Stimulated activated naive CD8-positive, alpha-beta T cell treated with anti-CD3 and anti-CD28 coated beads, Interleukin-15, Interleukin-2, amounts not matched to agents 100 U/mL and 50 U/mL, for 24 hours (primary cell): Measurements from ENCODE around the gene SENP8.
A peak's percentile ranks its signal among the peaks of the same experiment; 100 is the strongest.
"Not testable (repeated sequence)": the region's sequence is repeated elsewhere in the genome, so short reads cannot be mapped to it uniquely, and the experiment has no call there.

Experiments used
- ATAC-seq: fragments of 150-1000 bp; cut with Tn5 transposase; one replicate; pipeline ENCODE4 v1.10.0; 2021
- DNase-seq: peaks from one replicate; pipeline ENCODE4 v3.0.0; 2021

Gene SENP8

DNA sequence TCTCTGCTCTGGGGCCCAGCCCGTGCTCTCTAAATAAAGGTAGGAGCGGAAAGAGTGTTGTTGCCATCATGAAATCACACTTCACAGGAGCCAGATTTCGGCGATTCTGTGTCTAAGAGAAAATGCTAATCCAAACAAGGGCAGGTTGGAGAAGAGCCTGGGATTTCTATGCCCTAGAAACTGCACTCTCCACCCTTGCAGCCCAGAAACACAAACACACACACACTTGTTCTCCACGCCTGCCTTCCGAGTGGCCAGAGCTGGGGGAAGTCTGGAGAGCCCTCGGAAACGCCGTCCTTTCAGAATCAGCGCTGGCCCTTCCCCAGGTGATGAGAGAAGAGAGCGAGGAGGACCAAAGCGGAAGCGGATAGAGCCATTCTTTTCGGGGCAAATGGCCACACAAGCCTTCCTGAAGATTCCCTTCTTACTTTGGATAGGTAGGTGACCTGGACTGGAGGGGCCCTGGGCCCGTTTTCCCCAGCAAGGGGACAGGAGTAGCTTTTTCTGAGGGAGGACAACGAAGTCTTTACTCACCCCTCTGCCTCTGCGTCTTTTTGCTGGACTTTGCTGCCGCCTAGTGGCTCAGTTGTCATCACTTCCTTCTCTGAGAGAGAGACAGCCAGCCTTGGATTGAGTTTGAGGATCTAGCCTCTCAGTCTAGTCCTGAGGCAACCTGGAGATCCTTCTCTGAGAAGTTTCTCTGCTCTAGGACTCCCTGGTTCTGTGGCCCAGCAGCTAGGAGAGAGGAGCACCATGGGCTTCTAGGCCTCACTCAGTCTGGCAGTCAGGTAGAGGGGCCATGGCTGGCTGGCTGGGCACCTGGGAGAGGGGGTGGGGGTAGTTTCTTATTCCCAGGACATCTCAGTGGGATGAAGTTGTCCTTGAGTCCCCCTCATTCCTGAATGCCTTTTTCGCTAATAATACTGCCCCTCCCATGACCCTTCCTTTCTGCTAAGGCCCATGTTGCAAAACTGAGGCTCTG lies 37.7 kb downstream of the SENP8 start:
- DNase-seq (peak; percentile 85), ATAC-seq (peak; percentile 83)

DNA sequence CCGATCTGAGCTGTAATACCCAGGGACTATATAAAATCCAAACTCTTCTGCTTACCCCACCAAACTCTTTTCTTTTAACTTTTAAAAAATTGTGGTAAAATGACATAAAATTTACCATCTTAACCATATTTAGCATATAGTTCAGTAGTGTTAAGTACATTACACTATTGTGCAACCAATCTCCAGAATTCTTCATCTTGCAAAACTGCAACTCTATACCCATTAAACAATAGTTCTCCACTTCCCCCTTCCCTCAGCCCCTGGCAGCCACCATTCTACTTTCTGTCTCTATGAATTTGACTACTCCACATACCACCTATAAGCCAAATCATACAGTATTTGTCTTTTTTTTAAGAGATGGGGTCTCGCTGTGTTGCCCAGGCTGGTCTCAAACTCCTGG lies 38.7 kb downstream of the SENP8 start:
- DNase-seq (no peak), ATAC-seq (no peak)

DNA sequence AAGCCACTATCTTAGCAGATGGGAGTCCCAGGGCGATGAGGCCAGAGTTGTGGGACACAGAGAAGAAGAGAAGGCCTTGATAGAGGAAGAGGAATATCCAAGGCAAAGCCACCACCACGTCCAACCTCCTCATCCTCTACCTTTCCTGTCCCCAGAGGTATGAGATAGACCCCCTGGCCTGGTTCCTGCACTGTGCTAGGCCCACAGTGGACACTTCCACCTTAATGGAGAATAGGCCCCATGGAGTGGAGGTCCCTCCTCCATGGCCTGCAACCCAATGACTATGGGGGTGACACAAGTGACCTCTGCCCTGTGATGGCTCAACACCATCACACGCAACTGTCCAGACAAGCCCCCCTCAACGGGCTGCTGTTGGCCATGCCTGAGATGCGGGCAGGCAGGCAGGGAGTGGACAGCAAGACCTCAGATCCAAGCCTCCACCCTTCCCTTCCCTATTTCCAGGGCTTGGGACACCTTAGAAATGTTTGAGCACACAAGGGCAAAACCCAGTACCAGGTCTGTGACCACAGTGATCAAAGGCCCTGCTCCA lies 42.6 kb downstream of the SENP8 start:
- DNase-seq (no peak), ATAC-seq (no peak)

DNA sequence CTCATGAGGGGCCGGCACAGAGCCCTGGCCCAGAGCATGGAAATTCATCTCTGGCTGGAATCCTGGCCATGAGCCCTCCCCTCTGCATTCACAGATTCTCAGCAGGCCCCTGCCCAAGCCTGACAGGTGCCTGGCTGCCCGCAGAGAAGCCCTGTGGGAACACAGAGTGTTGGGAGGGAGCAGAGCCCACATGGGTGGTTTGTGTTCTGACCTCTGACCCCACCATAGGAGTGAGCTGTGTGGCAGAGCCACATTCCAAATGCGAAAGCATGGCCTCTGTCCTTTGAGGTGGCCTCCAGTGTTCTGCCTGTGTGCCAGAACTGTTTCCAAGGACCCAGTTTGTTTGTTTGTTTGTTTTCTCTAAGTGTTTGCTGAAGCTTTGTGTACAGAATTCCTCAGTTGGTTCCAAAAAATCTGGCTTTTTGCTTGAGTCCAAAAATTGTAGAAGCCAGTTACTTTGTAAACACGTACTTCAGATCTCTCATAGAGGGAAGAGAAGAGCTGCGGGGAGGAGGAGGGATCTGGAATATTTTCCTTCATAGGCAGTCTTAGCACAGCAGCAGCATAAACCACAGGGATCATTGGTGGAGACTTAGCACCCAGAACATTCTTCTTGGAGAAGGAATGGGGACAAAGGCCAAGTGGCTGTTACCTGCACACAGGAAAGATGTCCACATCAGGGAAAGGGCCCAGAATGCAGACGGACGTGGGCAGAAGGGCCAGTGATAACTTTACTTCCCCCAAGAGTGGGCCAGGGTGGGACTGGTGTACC lies 43.3 kb downstream of the SENP8 start:
- ATAC-seq (no peak), DNase-seq (no peak)

DNA sequence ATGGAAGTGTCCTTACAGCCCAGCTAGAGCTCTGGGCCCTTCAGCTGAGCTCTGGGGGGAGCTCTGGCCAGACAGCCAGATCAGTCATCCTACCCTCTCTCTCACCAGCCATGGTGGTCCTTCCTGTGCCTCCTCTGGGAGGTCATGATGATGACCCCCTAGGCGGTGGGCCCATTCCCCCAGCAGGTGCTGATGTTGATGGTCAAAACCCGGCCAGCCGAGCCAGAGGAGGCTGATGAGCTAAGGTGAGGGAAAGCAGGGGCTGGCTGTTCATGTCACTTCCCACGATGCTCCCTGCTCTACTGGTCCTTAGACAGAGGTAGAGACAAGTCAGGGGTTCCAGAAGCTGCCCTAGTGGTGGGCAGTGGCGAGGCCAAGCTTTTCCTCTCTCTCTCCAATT lies 44.4 kb downstream of the SENP8 start:
- no peak for ATAC-seq
- DNase-seq: no peak

DNA sequence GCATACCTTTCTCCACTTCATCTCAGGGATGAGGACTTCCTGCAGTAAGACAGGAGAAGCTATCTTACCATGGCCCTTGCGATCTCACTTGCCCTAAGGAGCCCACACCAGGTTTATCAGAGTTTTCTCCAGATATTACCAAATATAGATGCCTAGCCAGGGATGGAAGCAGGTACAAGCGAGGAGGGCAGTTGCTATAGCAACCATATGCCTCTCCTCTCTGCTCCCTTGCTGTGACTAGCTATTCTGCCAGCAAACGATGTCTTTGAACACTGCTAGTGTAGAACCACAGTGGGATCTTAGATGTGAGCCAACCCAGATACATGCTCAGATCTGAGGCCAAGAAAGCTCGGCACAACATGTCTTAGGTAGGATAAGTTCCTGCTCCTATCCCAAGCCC lies 45.5 kb downstream of the SENP8 start:
- DNase-seq: no peak
- no peak for ATAC-seq

DNA sequence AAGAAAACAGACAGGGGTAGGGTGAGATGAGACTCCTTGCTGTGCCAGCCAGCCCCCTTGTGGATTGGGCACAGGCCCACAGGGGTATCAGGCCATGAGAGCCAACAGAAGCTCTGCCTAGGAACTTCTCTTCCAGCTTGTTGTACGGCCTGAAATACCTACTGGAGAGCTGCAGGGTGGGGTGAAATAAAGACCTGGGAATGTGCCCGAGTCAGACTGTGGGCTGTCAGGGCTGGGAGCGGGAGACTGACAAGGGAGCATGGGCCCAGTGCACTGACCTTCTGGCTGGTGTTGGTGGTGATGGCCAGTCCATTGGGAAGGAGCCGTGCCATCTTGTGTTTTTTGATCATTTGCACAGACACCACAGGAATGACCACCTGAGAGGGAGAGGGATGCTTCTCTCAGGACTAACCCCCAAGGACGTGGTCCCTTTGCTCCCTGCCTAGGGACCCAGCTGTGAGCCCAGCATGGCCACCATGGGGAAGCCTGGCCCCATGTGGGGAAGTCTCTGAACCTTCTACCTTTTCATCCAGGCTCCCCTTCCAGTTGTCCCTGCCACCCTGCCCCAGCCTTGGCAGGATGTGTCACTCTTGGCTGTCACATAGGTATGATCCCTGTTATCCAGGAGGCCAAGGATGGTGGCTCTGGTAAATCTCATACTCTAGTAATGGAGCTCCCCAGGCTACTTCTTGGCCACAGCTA lies 48.7 kb downstream of the SENP8 start:
- no peak for DNase-seq
- ATAC-seq: no peak

DNA sequence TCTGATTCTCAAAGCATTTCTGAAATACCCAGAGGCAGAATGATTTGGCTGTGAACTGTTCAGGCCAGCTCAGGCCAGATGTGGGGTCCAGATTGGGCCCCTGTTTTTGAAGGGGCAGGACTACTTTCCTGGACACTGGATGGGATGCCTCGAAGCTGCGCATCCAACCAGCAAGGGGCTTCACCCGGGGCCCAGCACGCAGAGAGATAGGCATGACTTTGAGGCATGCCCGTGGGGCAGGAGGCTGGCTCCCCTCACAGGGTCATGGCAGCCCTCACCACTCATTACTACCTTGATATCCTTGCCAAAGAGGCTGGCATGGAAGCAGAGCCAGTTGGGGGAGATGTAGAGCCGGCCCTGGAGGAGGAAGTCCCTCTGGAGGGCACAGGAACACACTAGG lies 49.2 kb downstream of the SENP8 start:
- DNase-seq (no peak), ATAC-seq (no peak)

DNA sequence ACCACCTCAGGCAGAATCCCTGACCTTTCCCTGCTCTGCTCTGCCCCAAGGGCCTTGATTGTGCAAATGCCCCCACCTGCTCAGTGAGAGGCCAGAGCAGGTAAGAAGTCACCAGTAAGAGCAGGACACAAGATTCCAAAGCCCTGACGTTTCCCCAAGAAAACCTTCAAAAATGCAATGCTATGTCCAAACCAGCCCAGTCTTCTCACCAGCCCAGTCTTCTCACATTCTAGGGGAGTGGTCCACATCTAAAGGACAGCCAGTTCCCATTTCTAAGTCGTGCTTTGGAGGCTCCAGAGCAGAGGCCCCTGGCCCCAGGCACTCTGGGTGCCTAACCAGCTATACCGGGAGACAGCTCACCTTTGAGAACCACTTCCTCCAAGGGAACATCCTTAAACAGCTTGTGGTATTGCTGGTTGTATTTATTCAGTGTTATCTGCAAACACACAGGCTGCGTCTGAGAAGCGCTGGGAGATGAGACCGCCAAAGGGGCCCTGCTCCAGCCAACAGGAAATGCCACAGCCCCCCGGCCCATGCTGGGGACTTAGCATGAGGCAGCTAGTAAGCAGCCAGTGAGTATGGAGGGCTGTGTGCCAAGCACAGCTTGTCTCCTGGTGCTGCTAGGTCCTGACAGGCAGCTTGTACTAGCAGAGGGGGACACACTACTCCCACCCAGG lies 50.1 kb downstream of the SENP8 start:
- peak; percentile 20 for ATAC-seq
- no peak for DNase-seq

DNA sequence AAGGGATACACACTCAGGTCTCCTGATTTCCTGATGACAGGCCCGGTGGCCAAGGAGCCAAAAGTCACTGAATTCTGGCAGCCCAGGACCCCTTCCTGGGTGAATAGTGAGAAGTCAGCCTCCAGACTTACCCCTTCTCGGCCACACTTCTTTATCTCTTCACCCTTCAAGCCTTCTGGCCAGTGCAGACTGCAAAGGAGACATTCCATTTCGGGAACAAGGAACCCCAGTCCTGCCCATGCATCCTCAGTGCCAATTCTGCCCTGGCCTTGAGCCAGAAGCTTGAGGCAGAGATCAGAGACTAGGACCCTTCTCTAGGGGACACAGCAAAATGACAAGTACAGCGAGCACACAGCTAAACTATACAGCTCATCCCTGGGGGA lies 50.6 kb downstream of the SENP8 start:
- no peak for DNase-seq
- no peak for ATAC-seq

DNA sequence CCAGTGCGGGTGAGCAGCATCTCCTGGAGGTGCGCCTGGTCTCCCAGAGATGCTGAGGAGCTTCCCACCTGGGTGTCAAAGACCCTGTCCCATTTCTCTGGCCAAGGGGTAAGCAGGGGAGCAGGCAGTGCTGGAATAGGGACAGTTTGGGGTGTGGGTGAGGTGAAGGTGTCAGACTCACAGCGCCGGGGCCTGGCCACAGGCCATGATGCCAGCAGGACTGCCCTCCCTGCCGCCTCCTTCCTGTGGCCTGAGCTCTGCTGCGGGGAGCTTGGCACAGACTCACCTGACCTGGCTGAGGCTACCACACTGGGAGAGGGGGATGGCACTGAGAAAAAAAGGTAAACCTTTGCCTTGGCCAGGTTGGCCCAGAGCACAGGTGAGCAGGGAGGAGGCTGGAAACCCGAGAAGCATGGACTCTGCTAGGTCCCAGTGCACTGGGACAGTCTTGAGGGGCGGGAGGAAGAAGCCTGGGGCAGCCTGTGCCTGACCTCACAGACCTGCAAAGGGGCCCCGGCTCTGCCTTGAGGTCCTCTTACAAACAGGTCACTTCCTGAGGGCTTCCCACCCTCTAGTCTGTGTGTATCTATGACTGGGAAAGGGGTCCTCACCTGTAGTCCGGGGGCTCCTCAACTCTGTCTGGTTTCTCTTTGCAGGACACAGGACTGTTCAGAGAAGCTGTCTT lies 51.2 kb downstream of the SENP8 start:
- DNase-seq (no peak), ATAC-seq (no peak)

DNA sequence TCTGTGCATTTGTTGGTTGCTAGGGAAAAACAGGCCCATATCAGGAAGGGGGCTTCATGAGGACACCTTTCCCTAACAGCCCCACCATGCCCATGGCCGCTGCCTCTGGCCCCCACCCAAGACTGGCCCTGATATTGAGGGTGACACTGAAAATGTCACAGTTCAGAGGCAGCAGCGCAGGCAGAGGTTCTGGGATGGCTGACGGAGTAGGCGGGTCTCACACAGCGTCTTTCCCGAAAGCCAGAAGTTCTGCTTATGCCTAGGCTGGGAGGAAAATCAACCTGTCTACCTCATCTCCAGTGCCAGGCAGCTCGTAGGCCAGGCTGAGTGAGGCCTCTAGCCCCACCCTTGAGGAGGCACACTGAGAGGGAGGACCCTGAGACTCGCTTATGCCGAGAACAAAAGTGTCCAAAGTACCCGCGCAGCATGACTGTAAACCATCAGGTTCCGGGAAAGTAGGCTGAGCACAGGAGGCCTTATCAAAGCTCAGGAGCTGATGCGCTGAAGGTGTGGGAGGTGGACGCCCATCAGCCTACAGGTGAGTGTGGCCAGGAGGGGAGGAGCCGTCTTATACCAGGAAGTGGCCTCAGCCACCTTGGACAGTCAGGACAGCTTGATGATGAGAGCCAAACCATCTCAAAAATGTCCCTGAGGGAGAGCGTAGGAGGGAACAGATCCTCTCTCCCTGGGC lies 51.9 kb downstream of the SENP8 start:
- DNase-seq: no peak
- ATAC-seq: no peak

DNA sequence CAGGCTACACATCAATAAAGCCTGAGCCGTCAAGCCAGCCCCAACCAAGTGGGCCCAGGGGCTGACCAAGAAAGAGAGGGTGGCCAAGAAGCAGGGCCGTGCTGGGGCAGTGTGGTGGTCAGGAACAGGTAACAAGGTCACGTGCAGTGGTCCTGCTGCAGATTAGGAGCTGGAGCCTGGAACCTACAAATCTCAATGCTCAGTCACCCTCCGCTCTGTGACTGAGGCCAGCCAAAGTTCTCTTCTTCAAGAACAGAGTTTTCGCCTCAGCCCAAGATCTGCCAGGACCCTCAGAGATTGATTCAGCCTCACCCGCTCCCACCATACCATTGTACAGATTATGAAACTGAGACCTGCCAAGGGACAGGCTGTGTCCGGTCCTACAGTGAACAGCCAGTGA lies 52.5 kb downstream of the SENP8 start:
- ATAC-seq: no peak
- no peak for DNase-seq

DNA sequence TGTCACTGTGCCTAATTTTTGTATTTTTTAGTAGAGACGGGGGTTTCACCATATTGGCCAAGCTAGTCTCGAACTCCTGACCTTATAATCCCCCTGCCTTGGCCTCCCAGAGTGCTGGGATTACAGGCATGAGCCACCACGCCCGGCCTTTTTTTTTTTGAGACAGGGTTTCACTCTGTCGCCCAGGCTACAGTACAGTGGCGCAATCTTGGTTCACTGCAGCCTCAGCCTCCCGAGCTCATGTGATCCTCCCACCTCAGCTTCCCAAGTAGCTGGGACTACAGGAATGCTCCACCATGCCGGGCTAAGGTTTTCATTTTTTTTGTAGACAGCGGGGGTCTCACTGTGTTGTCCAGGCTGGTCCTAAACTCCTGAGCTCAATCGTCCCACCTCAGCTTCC lies 53.8 kb downstream of the SENP8 start:
- DNase-seq, ATAC-seq: not testable (repeated sequence)

DNA sequence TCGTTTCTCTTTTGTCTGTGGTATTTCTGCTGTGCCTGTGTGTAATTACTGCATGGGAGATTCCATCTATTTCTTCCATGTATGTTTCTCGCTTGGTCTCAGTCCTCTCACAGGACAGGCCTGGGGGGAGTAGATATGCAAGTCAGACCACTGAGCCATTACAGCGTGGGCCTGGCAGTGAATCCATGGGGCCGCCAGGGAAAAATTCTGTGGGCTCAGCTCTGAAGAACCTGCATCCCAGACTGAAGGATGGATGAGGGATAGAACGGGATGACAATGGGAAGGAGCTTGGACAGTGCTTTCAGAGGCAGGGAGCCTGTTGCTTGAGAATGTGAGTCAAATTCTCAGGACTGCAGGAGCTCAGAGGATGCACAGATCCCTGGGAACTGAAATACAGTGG lies 54.6 kb downstream of the SENP8 start:
- DNase-seq (no peak), ATAC-seq (no peak)

DNA sequence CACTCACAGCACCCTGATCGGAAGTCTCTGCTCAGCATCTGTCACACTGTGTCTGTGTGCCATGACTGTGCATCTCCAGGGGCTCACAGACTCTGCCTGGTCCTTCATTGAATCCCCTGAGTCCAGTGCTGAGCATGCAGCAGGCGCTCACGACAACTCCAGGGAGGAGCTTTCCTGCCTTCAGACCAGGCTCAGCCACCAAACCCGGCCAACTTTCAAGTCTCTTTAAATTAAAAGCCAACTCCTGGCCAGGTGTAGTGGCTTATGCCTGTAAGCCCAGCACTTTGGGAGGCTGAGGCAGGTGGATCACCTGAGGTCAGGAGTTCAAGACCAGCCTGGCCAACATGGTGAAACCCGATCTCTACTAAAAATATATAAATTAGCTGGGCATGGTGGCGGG lies 55.2 kb downstream of the SENP8 start:
- ATAC-seq (no peak), DNase-seq (no peak)

DNA sequence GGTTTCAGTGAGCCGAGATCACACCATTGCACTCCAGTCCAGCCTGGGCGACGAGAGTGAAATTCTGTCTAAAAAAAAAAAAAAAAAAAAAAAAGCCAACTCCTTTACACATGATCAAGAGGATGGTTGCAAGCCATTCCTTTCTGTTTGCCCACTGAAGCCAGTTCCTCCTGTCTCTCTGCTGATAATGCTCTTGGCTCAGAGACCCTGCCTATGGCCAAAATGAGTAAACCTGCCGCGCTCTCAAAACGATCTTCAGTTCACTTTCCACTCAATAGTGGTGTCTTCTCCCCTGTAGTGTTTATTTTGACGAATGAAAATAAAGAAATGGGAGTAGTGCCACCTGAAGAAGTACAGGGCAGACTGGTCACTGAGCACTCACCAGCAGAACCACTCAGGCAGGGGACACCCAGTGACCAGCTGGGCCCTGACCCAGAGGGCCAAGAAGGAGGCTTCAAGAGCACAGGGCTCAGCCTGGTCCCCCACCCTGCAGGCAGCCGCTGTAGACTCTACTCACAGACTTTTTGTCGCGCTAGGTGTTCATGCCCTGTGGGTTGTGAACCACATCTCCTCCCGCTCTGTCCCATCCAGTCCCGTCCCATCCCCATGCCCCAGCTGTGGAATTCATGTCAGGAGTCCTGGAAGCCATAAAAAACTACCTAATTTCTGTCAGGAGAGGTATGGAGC lies 55.8 kb downstream of the SENP8 start:
- no peak for ATAC-seq
- DNase-seq: no peak

DNA sequence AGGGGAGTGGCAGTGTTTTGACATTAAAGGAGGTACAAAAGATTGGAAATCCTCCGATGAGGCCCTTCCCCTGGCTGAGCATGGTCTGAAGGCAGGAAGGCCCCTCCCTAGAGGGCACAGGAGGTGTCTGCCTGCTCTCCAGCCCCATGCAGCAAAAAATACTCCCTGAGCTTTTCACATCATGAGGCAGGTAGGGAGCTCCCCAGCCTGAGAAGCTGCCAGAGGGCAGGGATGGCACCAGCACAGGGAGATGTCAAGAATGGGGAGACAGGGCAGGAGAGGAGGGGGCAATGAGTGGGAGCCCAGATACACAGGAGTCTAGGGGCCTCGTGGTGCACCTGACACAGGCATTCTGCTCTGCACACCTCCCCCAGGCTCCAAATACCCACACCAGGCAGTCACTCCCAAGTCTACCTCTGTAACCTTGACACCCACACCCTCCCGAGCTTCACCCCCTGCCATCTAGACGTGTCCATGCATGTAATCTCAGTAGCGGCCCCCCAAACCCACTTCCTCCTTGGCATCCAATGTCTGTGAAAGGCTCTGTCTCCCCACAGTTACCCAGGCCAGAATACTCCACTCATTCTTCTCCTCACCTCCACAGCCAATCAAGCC lies 56.5 kb downstream of the SENP8 start:
- peak; percentile 9 for ATAC-seq

DNA sequence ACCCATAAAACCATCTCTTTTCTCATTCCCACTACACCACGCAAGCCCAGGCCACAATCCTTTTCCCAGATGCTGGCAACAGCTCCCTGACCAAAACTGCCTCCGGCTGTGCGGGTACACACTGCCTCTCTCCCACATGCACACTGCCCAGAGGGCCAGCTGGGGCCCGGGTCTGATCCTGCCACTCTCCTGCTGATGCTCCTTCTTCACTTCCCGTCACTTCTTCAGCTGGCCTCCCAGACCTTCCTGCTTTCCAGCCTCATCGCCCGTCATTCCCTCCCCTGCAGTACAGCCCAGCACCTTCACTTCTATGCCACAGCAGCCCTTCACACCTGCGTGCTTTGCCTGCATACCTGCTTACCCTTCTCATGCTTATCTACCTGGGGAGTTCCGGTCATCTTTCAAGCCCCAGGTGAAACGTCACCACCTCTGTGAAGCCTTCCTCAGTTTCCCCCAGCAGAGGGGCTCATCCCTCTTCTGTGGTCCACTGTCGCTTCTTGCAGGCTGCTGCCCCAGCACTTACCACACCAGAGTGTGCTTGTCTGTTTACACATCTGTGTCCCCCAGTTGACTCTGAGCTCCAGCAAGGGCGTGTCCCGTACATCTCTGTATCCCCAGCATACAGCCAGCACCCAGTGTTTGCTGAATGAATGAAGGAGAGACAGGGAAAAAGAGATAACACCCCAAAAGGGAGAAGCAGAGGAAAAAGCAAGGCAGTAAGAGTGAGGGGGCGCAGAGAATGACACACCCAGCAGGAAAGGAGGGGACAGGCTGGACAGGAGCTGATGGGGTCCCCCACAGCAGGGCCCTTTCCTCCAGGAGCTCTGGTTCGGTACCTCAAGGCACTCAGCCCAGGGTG lies 57.2 kb downstream of the SENP8 start:
- no peak for DNase-seq
- ATAC-seq: peak; percentile 20

More for the DNA sequence above, 56.5 kb downstream of the SENP8 start:
- no peak for DNase-seq
